Breast epithelium (tissue), 4 donors: ENCODE measurements around the gene GTPBP1. TPM values are rescaled to one million over a fixed set of nuclear protein-coding genes. Genes with fewer than 3 reads are reported as not detected.

Experiments used
- DNase-seq, 2 donors: peaks; one replicate each; pipeline ENCODE4 v3.0.0-alpha.2; 2019; ENCODE audit warnings: low spot score in 2 of 2
- H3K27ac ChIP-seq, 2 donors: fragments of 200-600 bp; sonication (generic) in 1 of 2; one replicate each; pipeline ENCODE4 v1.5.1; 2016 to 2019; ENCODE audit warnings: mild to moderate bottlenecking in 1 of 2
- H3K27me3 ChIP-seq, 2 donors: fragments of 200-600 bp; sonication (generic) in 1 of 2; one replicate each; pipeline versions ENCODE4 v1.5.1 to v1.6.0; 2017 to 2019; ENCODE audit warnings: control low read depth in 1 of 2, mild to moderate bottlenecking in 1 of 2
- H3K36me3 ChIP-seq: fragments of 200-600 bp; one replicate; pipeline ENCODE4 v1.5.1; 2019
- H3K4me1 ChIP-seq, 2 donors: fragments of 200-600 bp; sonication (generic); one replicate each; pipeline ENCODE4 v1.5.1; 2016 to 2019; ENCODE audit warnings: control low read depth in 1 of 2
- H3K4me3 ChIP-seq, 3 donors: fragments of 200-600 bp; sonication (generic); 1 replicate in 2 of 3; 2 replicates in 1 of 3; pipeline ENCODE4 v1.5.1; 2016 to 2019; ENCODE audit warnings: mild to moderate bottlenecking in 3 of 3, moderate library complexity in 2 of 3
- H3K9me3 ChIP-seq, 2 donors: fragments of 200-600 bp; sonication (generic) in 1 of 2; one replicate each; pipeline ENCODE4 v1.5.1; 2016 to 2019; ENCODE audit warnings: control low read depth in 1 of 2
- CTCF ChIP-seq, 3 donors: fragments of 450-650 bp; IDR thresholded peaks; one replicate each; pipeline ENCODE4 v1.5.1; 2016 to 2017; ENCODE audit warnings: antibody characterized with exemption in 3 of 3, mild to moderate bottlenecking in 3 of 3, moderate library complexity in 3 of 3
- POLR2A ChIP-seq: fragments of 450-650 bp; IDR thresholded peaks from one replicate; pipeline ENCODE4 v1.6.1; 2016; ENCODE audit warnings: antibody characterized with exemption, mild to moderate bottlenecking, moderate library complexity
- POLR2AphosphoS5 ChIP-seq, 3 donors: sonication (generic); formaldehyde crosslinking; IDR thresholded peaks; one replicate each; pipeline ENCODE4 v1.6.1; 2017; ENCODE audit warnings: antibody characterized with exemption in 3 of 3
- intact Hi-C: fragments of 100-400 bp; cut with DNase I; formaldehyde crosslinking; loops from one replicate; pipeline ENCODE4 v1.15.1; 2023; ENCODE audit warnings: low total_unique reads
- total RNA-seq, 3 donors: library from RNA; depleted of rRNA; stranded (reverse); fragments of >200 nt; gene quantifications; one replicate each; pipeline ENCODE4 v1.1.0, GENCODE V29; 2016

Gene GTPBP1
- total RNA-seq, 3 donors from 2014 or later, result 32.3 to 58.7 (median 56.9) TPM

- intact Hi-C loops, result no loop called here
- no peak for DNase-seq
- no peaks in the 10 kb centered on the region for H3K36me3 ChIP-seq
- H3K9me3 ChIP-seq, result no peaks in the 10 kb centered on the region
- TF ChIP-seq CTCF (IDR thresholded peaks at IDR 0.05) (no peak), POLR2A (no peak), POLR2AphosphoS5 (IDR thresholded peaks at IDR 0.05) (no peak)
- H3K27ac ChIP-seq, result no peak overlapping the region
- no peaks in the 10 kb centered on the region for H3K4me1 ChIP-seq
- H3K4me3 ChIP-seq, result no peak overlapping the region
- H3K27me3 ChIP-seq, result no peaks in the 10 kb centered on the region
These were observed 61.6 kb downstream of the GTPBP1 start for GRCh38 chr22:38767313-38767712.

GRCh38 chr22:38768036-38768435 is 62.3 kb downstream of the GTPBP1 start:
- Histone ChIP-seq H3K9me3 (no peaks in the 10 kb centered on the region), H3K27ac (no peak overlapping the region), H3K4me1 (no peaks in the 10 kb centered on the region), H3K27me3 (no peaks in the 10 kb centered on the region), H3K36me3 (no peaks in the 10 kb centered on the region), H3K4me3 (no peak overlapping the region)
- DNase-seq, result no peak
- TF ChIP-seq POLR2AphosphoS5 (IDR thresholded peaks at IDR 0.05) (no peak), POLR2A (no peak), CTCF (IDR thresholded peaks at IDR 0.05) (no peak)
- intact Hi-C loops, result no loop called here

GRCh38 chr22:38770257-38770949 is 64.7 kb downstream of the GTPBP1 start:
- TF ChIP-seq POLR2A, result no peak

GRCh38 chr22:38772623-38772873 is 66.8 kb downstream of the GTPBP1 start:
- intact Hi-C loops, result no loop called here
- Histone ChIP-seq H3K36me3 (no peaks in the 10 kb centered on the region), H3K27me3 (no peaks in the 10 kb centered on the region), H3K9me3 (no peaks in the 10 kb centered on the region), H3K4me3 (no peak overlapping the region), H3K27ac (no peak overlapping the region), H3K4me1 (no peaks in the 10 kb centered on the region)
- TF ChIP-seq CTCF (IDR thresholded peaks at IDR 0.05) (no peak), POLR2AphosphoS5 (IDR thresholded peaks at IDR 0.05) (no peak), POLR2A (no peak)
- no peak for DNase-seq

More at GRCh38 chr22:38770257-38770949, 64.7 kb downstream of the GTPBP1 start:
- Histone ChIP-seq H3K27me3 (no peaks in the 10 kb centered on the region), H3K4me3 (no peak overlapping the region), H3K36me3 (no peaks in the 10 kb centered on the region), H3K27ac (no peak overlapping the region), H3K4me1 (no peaks in the 10 kb centered on the region), H3K9me3 (no peaks in the 10 kb centered on the region)
- intact Hi-C loops, result no loop called here
- DNase-seq, result no peak

GRCh38 chr22:38773363-38773946 is 67.7 kb downstream of the GTPBP1 start:
- no peak for DNase-seq
- no peaks in the 10 kb centered on the region for H3K27me3 ChIP-seq
- no peak overlapping the region for H3K27ac ChIP-seq
- TF ChIP-seq POLR2A (no peak), CTCF (IDR thresholded peaks at IDR 0.05) (no peak), POLR2AphosphoS5 (IDR thresholded peaks at IDR 0.05) (no peak)
- H3K36me3 ChIP-seq, result no peaks in the 10 kb centered on the region
- intact Hi-C loops, result loop anchor here (1.0 kb wide), 1 partner anchor 23 kb away; no protein-coding TSS in a partner anchor
- H3K4me3 ChIP-seq, result no peak overlapping the region
- no peaks in the 10 kb centered on the region for H3K9me3 ChIP-seq
- no peaks in the 10 kb centered on the region for H3K4me1 ChIP-seq
